ENCODE measurements around the gene CAPN15.
A peak's percentile ranks its signal among the peaks of the same experiment; 100 is the strongest.

GRCh38 chr16:569445-570254 lies 42.1 kb downstream of the CAPN15 start, which contains the start of gene PIGQ:
- TF ChIP-seq POLR2A (IDR thresholded peaks at IDR 0.05; ENCODE audit: low read depth) = no peak
- TF ChIP-seq, protein P1, sequence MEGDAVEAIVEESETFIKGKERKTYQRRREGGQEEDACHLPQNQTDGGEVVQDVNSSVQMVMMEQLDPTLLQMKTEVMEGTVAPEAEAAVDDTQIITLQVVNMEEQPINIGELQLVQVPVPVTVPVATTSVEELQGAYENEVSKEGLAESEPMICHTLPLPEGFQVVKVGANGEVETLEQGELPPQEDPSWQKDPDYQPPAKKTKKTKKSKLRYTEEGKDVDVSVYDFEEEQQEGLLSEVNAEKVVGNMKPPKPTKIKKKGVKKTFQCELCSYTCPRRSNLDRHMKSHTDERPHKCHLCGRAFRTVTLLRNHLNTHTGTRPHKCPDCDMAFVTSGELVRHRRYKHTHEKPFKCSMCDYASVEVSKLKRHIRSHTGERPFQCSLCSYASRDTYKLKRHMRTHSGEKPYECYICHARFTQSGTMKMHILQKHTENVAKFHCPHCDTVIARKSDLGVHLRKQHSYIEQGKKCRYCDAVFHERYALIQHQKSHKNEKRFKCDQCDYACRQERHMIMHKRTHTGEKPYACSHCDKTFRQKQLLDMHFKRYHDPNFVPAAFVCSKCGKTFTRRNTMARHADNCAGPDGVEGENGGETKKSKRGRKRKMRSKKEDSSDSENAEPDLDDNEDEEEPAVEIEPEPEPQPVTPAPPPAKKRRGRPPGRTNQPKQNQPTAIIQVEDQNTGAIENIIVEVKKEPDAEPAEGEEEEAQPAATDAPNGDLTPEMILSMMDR (IDR thresholded peaks at IDR 0.05) = no peak
- TF ChIP-seq EP300 (IDR thresholded peaks at IDR 0.05) = no peak
- TF ChIP-seq POLR2AphosphoS5 (IDR thresholded peaks at IDR 0.05) = peak in 1 of 2 donors; percentile 39

Measured in esophagus muscularis mucosa (tissue), 4 donors.